ENCODE measurements around the gene S1PR2. TPM values are rescaled to one million over a fixed set of nuclear protein-coding genes. Genes with fewer than 3 reads are reported as not detected.
"Not testable (repeated sequence)": the region's sequence is repeated elsewhere in the genome, so short reads cannot be mapped to it uniquely, and the experiment has no call there.

Gene S1PR2
- polyA plus RNA-seq, 4 donors = 11.6 to 15.1 (median 12.9) TPM

DNA sequence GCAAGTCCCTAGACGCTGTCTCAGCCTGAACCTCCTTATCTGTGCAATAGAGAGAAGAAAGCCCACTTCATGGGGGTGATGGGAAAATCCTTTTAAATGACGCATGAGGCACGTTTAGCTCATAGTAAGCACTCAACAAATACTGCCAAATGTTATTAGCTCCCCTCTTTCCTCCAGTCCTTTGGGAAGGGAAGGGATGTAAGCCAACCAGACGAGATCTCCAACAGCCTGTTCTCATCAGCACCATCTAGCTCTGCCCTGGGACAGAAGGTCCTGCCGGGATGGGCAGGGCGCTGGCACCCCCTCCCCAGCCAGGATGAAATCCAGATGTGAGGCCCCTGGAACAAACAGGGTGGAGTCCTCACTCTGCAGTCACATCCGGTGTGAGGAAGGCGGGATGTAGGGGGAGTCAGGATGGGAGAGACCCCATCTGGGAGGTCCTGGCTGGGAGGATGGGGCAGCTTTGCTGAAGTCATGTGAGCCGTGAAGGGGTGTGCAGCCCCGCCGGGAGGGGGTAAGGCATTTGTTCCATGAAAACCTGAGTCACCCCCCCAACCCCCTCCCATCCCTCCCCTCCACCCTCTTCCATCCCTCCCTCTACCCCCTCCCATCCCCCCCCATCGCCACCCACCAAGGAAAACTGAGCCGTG is 4.6 kb downstream of the S1PR2 start:
- DNase-seq (ENCODE audit: low read depth in 4 of 4, low spot score in 3 of 4) = peak in 3 of 4 donors; percentile 64 to 78 (median 74)

GRCh38 chr19:10226021-10226375 is 5.1 kb downstream of the S1PR2 start:
- no peak for DNase-seq (ENCODE audit: low read depth in 4 of 4, low spot score in 3 of 4)

GRCh38 chr19:10224337-10224736 is 6.8 kb downstream of the S1PR2 start:
- no peak for DNase-seq (ENCODE audit: low read depth in 4 of 4, low spot score in 3 of 4)

DNA sequence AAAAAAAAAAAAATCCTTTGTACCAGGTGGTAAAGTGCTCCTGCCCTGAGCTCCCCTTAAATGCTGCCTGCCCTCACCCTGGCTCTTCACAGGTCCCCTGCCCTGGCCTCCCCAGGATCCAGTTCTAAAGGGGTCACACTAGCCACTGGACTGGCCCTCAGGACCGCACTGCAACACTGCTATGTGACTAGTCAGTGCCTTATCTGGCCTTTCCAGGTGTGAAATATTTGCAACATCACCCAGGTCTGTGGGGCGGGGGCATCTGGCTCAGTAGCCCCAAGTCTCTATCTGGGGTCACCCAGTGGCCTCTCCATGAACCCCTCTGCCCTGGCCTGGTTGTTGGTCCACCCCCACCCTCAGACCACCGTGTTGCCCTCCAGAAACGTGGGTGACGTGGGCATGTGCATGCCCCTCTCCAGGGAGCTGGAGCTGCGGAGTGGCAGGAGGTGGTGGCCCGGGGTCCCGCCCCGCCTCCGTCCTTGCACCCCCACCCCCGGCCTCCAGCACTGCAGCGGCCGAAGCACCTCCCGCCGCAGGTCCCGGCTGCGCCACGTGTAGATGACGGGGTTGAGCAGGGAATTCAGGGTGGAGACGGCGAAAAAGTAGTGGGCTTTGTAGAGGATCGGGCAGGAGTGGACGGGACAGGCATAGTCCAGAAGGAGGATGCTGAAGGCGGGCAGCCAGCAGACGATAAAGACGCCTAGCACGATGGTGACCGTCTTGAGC is 7.5 kb downstream of the S1PR2 start:
- DNase-seq (ENCODE audit: low read depth in 4 of 4, low spot score in 3 of 4) = no peak

DNA sequence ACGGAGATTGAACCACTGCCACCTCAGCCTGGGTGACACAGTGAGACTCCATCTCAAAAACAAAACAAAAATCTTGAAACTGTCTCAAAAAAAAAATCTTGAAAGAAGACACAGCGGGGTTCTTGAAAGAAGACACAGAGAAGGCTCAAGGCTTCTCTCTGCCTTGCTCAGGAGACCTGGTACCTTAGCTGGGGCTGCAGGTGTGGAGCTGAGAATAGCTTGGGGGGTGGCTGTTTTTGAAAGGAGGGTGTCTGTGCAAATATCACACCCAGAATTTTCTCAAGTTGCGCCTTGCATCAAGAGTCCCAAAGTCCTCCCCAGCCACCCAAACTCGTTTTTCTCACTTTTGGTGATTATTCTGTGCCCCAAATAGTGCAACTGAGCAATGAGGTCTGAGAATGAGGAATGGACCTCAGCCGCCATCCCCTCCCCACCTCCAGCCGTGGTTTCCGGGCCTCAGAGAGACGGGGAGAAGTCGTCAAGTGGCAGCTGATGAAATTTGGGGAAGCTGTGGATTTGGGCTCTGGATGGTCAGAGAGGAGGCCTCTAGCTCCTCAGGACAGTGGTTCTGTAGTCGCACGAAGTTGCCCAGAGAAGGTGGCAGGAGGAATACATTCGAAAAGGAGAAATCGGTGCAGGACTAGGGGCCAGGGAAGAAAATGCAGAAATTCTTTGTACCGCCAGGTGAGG is 8.8 kb downstream of the S1PR2 start:
- no peak for DNase-seq (ENCODE audit: low read depth in 4 of 4, low spot score in 3 of 4)

GRCh38 chr19:10220695-10221094 is 10.4 kb downstream of the S1PR2 start:
- DNase-seq (ENCODE audit: low read depth in 4 of 4, low spot score in 3 of 4) = no peak

DNA sequence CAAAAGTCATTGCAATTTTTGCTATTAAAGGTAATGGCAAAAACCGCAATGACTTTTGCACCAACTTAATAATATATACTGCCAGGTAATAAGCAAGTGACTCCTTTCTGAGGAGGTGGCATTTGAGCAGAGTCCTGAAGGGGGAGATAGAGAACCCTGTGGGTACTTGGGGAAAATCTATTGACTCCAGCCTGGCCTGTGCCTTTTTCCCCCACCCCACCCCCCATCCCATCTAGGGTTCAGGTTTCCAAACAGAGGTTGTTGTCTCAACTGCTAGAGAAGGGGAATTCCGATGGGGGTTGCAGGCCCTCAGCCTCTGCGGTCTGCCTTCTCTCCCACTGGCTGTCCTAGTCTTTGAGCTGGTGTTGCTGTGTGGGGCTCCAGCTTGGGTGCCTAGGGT is 11.5 kb downstream of the S1PR2 start:
- DNase-seq (ENCODE audit: low read depth in 4 of 4, low spot score in 3 of 4) = no peak

GRCh38 chr19:10217085-10217484 is 14.0 kb downstream of the S1PR2 start:
- no peak for DNase-seq (ENCODE audit: low read depth in 4 of 4, low spot score in 3 of 4)

DNA sequence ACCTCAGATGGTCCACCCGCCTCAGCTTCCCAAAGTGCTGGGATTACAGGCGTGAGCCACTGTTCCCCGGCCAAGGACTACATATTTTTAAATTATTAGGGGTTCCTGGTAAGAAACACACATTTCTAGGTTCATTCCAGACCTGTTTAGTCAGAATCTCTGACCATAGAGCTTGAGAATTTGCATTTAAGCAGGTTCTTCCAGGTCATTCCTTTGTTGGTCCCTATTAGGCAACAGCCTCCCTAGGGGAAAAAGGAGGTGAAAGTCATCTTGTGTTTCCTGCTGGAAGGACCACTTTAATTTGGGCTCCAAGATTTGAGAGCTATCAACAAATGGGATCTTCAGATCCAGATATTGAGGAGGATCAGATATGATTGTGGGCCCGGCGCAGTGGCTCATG is 16.3 kb downstream of the S1PR2 start:
- DNase-seq (ENCODE audit: low read depth in 4 of 4, low spot score in 3 of 4) = no peak

DNA sequence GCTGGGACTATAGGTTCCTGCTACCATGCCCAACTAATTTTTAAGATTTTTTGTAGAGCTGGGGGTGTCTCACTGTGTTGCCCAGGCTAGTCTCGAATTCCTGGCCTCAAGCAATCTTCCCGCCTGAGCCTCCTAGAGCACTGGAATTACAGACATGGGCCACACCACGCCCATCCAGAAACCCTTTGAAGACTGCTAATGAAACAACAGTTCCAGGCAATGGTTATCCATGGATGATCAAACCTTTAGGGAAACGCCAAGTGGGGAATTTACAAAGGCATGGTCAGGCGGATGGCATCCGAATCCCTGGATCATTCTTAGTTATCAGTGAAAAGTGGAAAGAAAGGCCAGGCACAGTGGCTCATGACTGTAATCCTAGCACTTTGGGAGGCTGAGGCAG is 19.4 kb downstream of the S1PR2 start:
- no peak for DNase-seq (ENCODE audit: low read depth in 4 of 4, low spot score in 3 of 4)

GRCh38 chr19:10211061-10211460 is 20.1 kb downstream of the S1PR2 start:
- DNase-seq (ENCODE audit: low read depth in 4 of 4, low spot score in 3 of 4) = no peak

GRCh38 chr19:10209315-10209714 is 21.8 kb downstream of the S1PR2 start:
- no peak for DNase-seq (ENCODE audit: low read depth in 4 of 4, low spot score in 3 of 4)

GRCh38 chr19:10207026-10207425 is 24.1 kb downstream of the S1PR2 start:
- DNase-seq (ENCODE audit: low read depth in 4 of 4, low spot score in 3 of 4) = no peak

DNA sequence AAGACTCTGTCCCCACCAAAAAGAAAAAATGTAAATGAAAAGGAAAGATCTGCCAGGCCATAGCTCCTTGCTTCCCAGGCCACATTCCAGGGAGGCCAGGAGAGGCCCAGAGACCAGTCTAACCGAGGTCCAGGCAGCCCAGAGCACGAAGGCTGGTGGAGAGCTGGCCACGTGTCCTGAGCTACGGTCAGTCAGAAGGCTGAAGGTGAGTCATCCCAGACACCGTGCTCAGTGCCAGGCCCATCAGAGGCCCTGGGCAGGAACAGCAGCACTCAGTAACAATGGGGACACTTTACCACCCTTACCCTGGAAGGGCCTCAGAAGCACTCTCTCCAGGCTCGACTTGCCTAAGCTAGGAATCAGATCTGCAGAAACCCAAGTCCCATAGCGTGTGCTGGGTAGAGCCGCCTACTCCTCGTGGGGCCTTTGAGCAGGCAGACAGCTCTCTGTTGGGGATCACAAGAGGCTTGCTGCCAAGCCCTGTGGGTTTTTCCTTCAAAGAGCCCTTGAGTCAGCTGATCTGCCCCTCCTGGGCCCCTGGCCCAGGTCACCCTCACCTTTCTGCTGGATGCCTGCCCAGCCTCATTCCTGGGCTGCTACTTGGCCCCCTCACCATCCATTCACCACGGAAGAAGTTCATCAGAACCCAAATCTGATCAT is 24.8 kb downstream of the S1PR2 start:
- DNase-seq (ENCODE audit: low read depth in 4 of 4, low spot score in 3 of 4) = no peak

- DNase-seq (ENCODE audit: low read depth in 4 of 4, low spot score in 3 of 4) = no peak
Observed at GRCh38 chr19:10205636-10206035, 25.5 kb downstream of the S1PR2 start.

GRCh38 chr19:10203686-10204085 is 27.4 kb downstream of the S1PR2 start:
- no peak for DNase-seq (ENCODE audit: low read depth in 4 of 4, low spot score in 3 of 4)

GRCh38 chr19:10201176-10201575 is 30.0 kb downstream of the S1PR2 start:
- DNase-seq (ENCODE audit: low read depth in 4 of 4, low spot score in 3 of 4) = no peak

GRCh38 chr19:10200101-10200500 is 31.0 kb downstream of the S1PR2 start:
- DNase-seq (ENCODE audit: low read depth in 4 of 4, low spot score in 3 of 4) = not testable (repeated sequence)

DNA sequence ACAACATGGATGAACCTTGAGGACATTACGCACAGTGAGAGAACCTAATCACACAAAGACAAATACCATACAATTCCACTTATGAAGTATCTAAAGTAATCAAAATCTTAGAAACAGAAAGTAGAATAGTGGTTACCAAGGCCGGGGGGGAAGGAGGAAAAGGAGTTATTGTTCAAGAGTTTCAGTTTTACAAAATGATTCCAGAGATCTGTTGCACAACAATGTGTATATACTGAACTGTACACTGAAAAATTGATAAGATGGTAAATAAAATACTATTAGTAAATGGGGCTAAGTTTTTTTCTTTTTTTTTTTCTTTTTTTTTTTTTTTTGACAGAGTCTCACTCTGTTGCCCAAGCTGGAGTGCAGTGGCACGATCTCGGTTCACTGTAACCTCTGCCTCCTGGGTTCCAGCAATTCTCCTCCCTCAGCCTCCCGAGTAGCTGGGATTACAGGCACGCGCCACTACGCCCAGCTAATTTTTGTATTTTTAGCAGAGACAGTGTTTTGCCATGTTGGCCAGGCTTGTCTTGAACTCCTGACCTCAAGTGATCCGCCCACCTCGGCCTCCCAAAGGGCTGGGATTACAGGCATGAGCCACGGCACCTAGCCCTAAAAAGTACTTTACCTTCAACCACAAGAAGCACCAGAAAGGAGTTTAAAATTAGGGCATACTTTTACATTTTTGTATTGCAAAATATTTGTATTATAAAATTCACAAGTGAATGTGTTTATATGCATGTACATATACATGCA is 32.1 kb downstream of the S1PR2 start:
- not testable (repeated sequence) for DNase-seq (ENCODE audit: low read depth in 4 of 4, low spot score in 3 of 4)

GRCh38 chr19:10195199-10195519 is 36.0 kb downstream of the S1PR2 start:
- DNase-seq (ENCODE audit: low read depth in 4 of 4, low spot score in 3 of 4) = no peak

Measured in left renal pelvis (tissue), 4 donors.